H1 (cell line): ENCODE data around the gene AASDH. TPM values are rescaled to one million over a fixed set of nuclear protein-coding genes. Genes with fewer than 3 reads are reported as not detected.

Experiments
- CTCF ChIA-PET: fragments of 300-600 bp; sonication (Branson Sonifier 250); formaldehyde crosslinking; loops from one replicate; lab custom pipeline; 2021; ENCODE audit not compliant: partially characterized antibody; lab: Charles Lee
- POLR2A ChIA-PET: fragments of 300-600 bp; sonication (Branson Sonifier 250); formaldehyde crosslinking; loops from one replicate; lab custom pipeline; 2021; ENCODE audit warnings: inconsistent platforms; ENCODE audit not compliant: partially characterized antibody; lab: Charles Lee
- DNase-seq, 2 experiments: peaks; one replicate each; pipeline versions ENCODE4 v3.0.0 to v3.0.0-alpha.2; 2010 to 2022; ENCODE audit warnings: low spot score in 2 of 2, low read depth in 1 of 2, mixed read lengths in 1 of 2
- FAIRE-seq: peaks from 2 replicates; lab custom pipeline; 2011; peaks lifted over from hg19 to GRCh38; lab: Jason Lieb, UNC
- H2AFZ ChIP-seq: 2 replicates; pipeline ENCODE4 v1.8.1; 2012; ENCODE audit warnings: low read length, inconsistent platforms
- H2AK5ac ChIP-seq: 2 replicates; pipeline ENCODE4 v1.6.1; 2013; ENCODE audit warnings: low read depth, low read length
- H2BK120ac ChIP-seq: replicated peaks from 2 replicates; pipeline ENCODE3; 2013; ENCODE audit warnings: low read depth, low read length, inconsistent platforms
- H2BK12ac ChIP-seq: 2 replicates; pipeline ENCODE4 v1.6.1; 2013; ENCODE audit warnings: low read depth, low read length
- H2BK15ac ChIP-seq: 2 replicates; pipeline ENCODE4 v1.6.1; 2013; ENCODE audit warnings: low read length
- H2BK20ac ChIP-seq: 2 replicates; pipeline ENCODE4 v1.6.1; 2013; ENCODE audit warnings: low read length
- H2BK5ac ChIP-seq: 2 replicates; pipeline ENCODE4 v1.6.1; 2013; ENCODE audit warnings: low read depth, low read length
- H3K14ac ChIP-seq: 2 replicates; pipeline ENCODE4 v1.6.1; 2013; ENCODE audit warnings: inconsistent platforms; ENCODE audit not compliant: insufficient read length
- H3K18ac ChIP-seq: 2 replicates; pipeline ENCODE4 v1.6.1; 2013; ENCODE audit warnings: low read length; ENCODE audit errors: extremely low read depth
- H3K23ac ChIP-seq: 2 replicates; pipeline ENCODE4 v1.6.1; 2013; ENCODE audit warnings: inconsistent platforms; ENCODE audit not compliant: insufficient read length
- H3K23me2 ChIP-seq: 2 replicates; pipeline ENCODE4 v1.6.1; 2013; ENCODE audit warnings: low read depth, low read length
- H3K27ac ChIP-seq: 2 replicates; pipeline ENCODE4 v1.6.1; 2011; ENCODE audit warnings: low read depth, low read length, inconsistent platforms
- H3K27me3 ChIP-seq, 4 experiments: replicated peaks in 1 of 4; 1 replicate in 1 of 4; 2 replicates in 3 of 4; pipeline versions ENCODE4 v1.6.1 to v1.8.1; 2011 to 2013; ENCODE audit warnings: low read length in 3 of 4, mild to moderate bottlenecking in 3 of 4, inconsistent platforms in 2 of 4, mixed read lengths in 2 of 4, moderate library complexity in 1 of 4; ENCODE audit not compliant: control insufficient read depth in 3 of 4, insufficient read depth in 3 of 4; ENCODE audit errors: extremely low read depth in 1 of 4
- H3K36me3 ChIP-seq, 4 experiments: 2 replicates each; pipeline versions ENCODE4 v1.6.1 to v1.8.1; 2011 to 2013; ENCODE audit warnings: mild to moderate bottlenecking in 4 of 4, low read length in 3 of 4, moderate library complexity in 2 of 4, control low read depth in 1 of 4, inconsistent platforms in 1 of 4; ENCODE audit not compliant: insufficient read depth in 4 of 4, control insufficient read depth in 2 of 4
- H3K4ac ChIP-seq: replicated peaks from 2 replicates; pipeline ENCODE3; 2013; ENCODE audit warnings: low read length, low read depth, mixed read lengths, inconsistent platforms; ENCODE audit not compliant: insufficient read length
- H3K4me1 ChIP-seq, 4 experiments: replicated peaks in 1 of 4; 1 replicate in 1 of 4; 2 replicates in 3 of 4; pipeline versions ENCODE4 v1.6.1 to v1.8.1; 2011 to 2013; ENCODE audit warnings: low read length in 3 of 4, inconsistent platforms in 2 of 4, mixed read lengths in 1 of 4; ENCODE audit not compliant: insufficient read depth in 4 of 4, control insufficient read depth in 3 of 4
- H3K4me2 ChIP-seq, 2 experiments: 2 replicates each; pipeline versions ENCODE4 v1.6.1 to v1.8.1; 2011 to 2013; ENCODE audit warnings: low read depth in 2 of 2, low read length in 2 of 2, control low read depth in 1 of 2, inconsistent platforms in 1 of 2, mild to moderate bottlenecking in 1 of 2; ENCODE audit not compliant: insufficient read depth in 1 of 2
- H3K4me3 ChIP-seq, 4 experiments: fragments of 200-600, 300-600 bp in 1 of 4; sonication (generic), shearing (Covaris generic), sonication (Bioruptor Twin) in 1 of 4; 2 replicates each; pipeline versions ENCODE4 v1.5.1 to v1.8.1; 2011 to 2016; ENCODE audit warnings: low read length in 4 of 4, low read depth in 3 of 4, control low read depth in 2 of 4, inconsistent platforms in 2 of 4, mild to moderate bottlenecking in 2 of 4, mixed read lengths in 1 of 4, moderate library complexity in 1 of 4; ENCODE audit not compliant: insufficient read depth in 2 of 4; ENCODE audit errors: extremely low read depth in 1 of 4
- H3K56ac ChIP-seq: replicated peaks from 2 replicates; pipeline ENCODE3; 2013; ENCODE audit warnings: low read depth, mild to moderate bottlenecking, mixed read lengths, low read length, inconsistent platforms; ENCODE audit not compliant: insufficient read length
- H3K79me1 ChIP-seq: 2 replicates; pipeline ENCODE4 v1.6.1; 2013; ENCODE audit warnings: low read depth, low read length, control low read depth
- H3K79me2 ChIP-seq, 2 experiments: 2 replicates each; pipeline versions ENCODE4 v1.6.1 to v1.8.1; 2012 to 2013; ENCODE audit warnings: low read length in 2 of 2, mild to moderate bottlenecking in 2 of 2, inconsistent platforms in 1 of 2; ENCODE audit not compliant: insufficient read depth in 2 of 2, control insufficient read depth in 1 of 2
- H3K9ac ChIP-seq, 4 experiments: replicated peaks in 1 of 4; 1 replicate in 1 of 4; 2 replicates in 3 of 4; pipeline versions ENCODE4 v1.6.1 to v1.8.1; 2011 to 2013; ENCODE audit warnings: low read depth in 3 of 4, low read length in 3 of 4, control low read depth in 2 of 4, mild to moderate bottlenecking in 2 of 4, moderate library complexity in 2 of 4, inconsistent platforms in 1 of 4; ENCODE audit errors: extremely low read depth in 1 of 4
- H3K9me3 ChIP-seq, 2 experiments: 2 replicates each; pipeline versions ENCODE4 v1.6.1 to v1.8.1; 2012 to 2013; ENCODE audit warnings: mild to moderate bottlenecking in 2 of 2, moderate library complexity in 2 of 2, control low read depth in 1 of 2, inconsistent platforms in 1 of 2, low read depth in 1 of 2, low read length in 1 of 2, mixed read lengths in 1 of 2; ENCODE audit not compliant: insufficient read depth in 2 of 2
- H4K20me1 ChIP-seq, 2 experiments: replicated peaks in 1 of 2; 2 replicates each; pipeline versions ENCODE3 to v1.8.1; 2011 to 2013; ENCODE audit warnings: inconsistent platforms in 2 of 2, low read length in 2 of 2, mild to moderate bottlenecking in 1 of 2; ENCODE audit not compliant: insufficient read depth in 2 of 2, control insufficient read depth in 1 of 2
- H4K5ac ChIP-seq: 2 replicates; pipeline ENCODE4 v1.6.1; 2013; ENCODE audit warnings: low read length, low read depth, mixed read lengths, inconsistent platforms; ENCODE audit not compliant: insufficient read length
- H4K8ac ChIP-seq: 2 replicates; pipeline ENCODE4 v1.8.0; 2013; ENCODE audit warnings: mild to moderate bottlenecking, moderate library complexity, low read length, inconsistent platforms; ENCODE audit not compliant: insufficient read depth; ENCODE audit errors: extremely low read depth
- H4K91ac ChIP-seq: replicated peaks from 2 replicates; pipeline ENCODE3; 2013; ENCODE audit warnings: low read length, mixed read lengths, inconsistent platforms; ENCODE audit not compliant: insufficient read length
- BACH1 ChIP-seq: IDR thresholded peaks from 2 replicates; pipeline ENCODE4 v1.6.1; 2012; ENCODE audit warnings: low read length, improper control_type of control experiment
- JUND ChIP-seq: IDR thresholded peaks from 2 replicates; pipeline ENCODE4 v1.6.1; 2011; ENCODE audit warnings: mild to moderate bottlenecking, improper control_type of control experiment, low read length
- RBBP5 ChIP-seq: IDR thresholded peaks from 2 replicates; pipeline ENCODE4 v1.7.1; 2012; ENCODE audit warnings: low read depth, mild to moderate bottlenecking, inconsistent platforms, low read length, moderate library complexity, borderline replicate concordance
- WGBS, 2 experiments: shearing (Covaris generic) in 1 of 2; methylation state at CpG; one replicate each; pipeline versions ENCODE4 v1.1.6 to v1.1.7; 2013 to 2015; ENCODE audit warnings: low lambda C conversion rate in 2 of 2, mixed read lengths in 2 of 2, inconsistent platforms in 1 of 2, low coverage in 1 of 2, missing lambda C conversion rate in 1 of 2; ENCODE audit not compliant: insufficient replicate concordance in 2 of 2, insufficient coverage in 1 of 2, insufficient read length in 1 of 2; ENCODE audit errors: extremely low coverage in 1 of 2, missing lambda C conversion rate in 1 of 2; 5-methylcytosine and 5-hydroxymethylcytosine counted together
- polyA plus RNA-seq, 7 experiments: library from polyadenylated mRNA; depleted of rRNA in 3 of 7; stranded (reverse) in 5 of 7; unstranded in 2 of 7; fragments of >200 nt in 5 of 7; fragments of 200-250 nt in 2 of 7; gene quantifications; 1 replicate in 5 of 7; 2 replicates in 1 of 7; 4 replicates in 1 of 7; pipeline versions ENCODE4 v1.2.1 to v1.2.3, GENCODE V29; 2011 to 2013; ENCODE audit warnings: missing spikeins in 2 of 7, mixed read lengths in 2 of 7
- total RNA-seq: library from RNA; stranded (reverse); fragmentation: NEBNext Ultra II Directional; extraction: Animal tissue kit (Norgen Biotek cat#: 25700); gene quantifications from 2 replicates; pipeline ENCODE4 v1.2.1, GENCODE V29; 2021

The AASDH gene
- total and polyA plus RNA-seq, 2 of the 8 experiments (the other 6 are each of a cell fraction or from before 2014, with no cell fraction given) = 8.0 to 10.9 TPM

- no peak overlapping the region for H3K4ac ChIP-seq
- no peak overlapping the region for H2AFZ ChIP-seq
- TF ChIP-seq JUND = no peak
- TF ChIP-seq RBBP5 = no peak
- TF ChIP-seq BACH1 = no peak
- TF ChIP-seq, all 59 proteins: peak for 0
- Histone ChIP-seq H3K14ac (no peak overlapping the region), H2BK5ac (no peak overlapping the region), H2BK15ac (no peak overlapping the region), H3K79me2 (no peaks in the 10 kb centered on the region), H3K4me1 (no peaks in the 10 kb centered on the region), H3K9ac (no peak overlapping the region), H4K5ac (no peak overlapping the region), H3K4me3 (no peak overlapping the region), H3K36me3 (peaks cover 0 to 10% (median 0%) of the 10 kb centered on the region in 4 experiments; a peak in 4 of 8 replicates), H4K20me1 (no peaks in the 10 kb centered on the region), H3K9me3 (no peaks in the 10 kb centered on the region), H2BK120ac (no peak overlapping the region), H4K91ac (no peak overlapping the region), H3K4me2 (no peak overlapping the region), H3K23me2 (no peaks in the 10 kb centered on the region), H4K8ac (no peak overlapping the region), H2BK12ac (no peak overlapping the region), H3K79me1 (no peaks in the 10 kb centered on the region; the same call in 1 of the 2 replicates), H3K18ac (no peak overlapping the region), H2BK20ac (no peak overlapping the region), H3K27ac (no peak overlapping the region), H3K23ac (no peak overlapping the region), H3K56ac (no peak overlapping the region), H2AK5ac (no peak overlapping the region), H3K27me3 (no peaks in the 10 kb centered on the region)
- CTCF ChIA-PET = no interaction called here
- POLR2A ChIA-PET = interaction anchor here (0.6 to 4.8 kb wide), 4 partner anchors 8 to 20 kb away, joined by 3 to 24 read pairs (median 4); partner anchors contain the start of gene AASDH
- WGBS, 2 experiments = 78% methylated on average over 8 of the region's 8 CpGs; no CpG with 5 or more reads in 1 of the 2 experiments
- FAIRE-seq = no peak
- no peak for DNase-seq
These were observed 15.7 kb downstream of the AASDH start for GRCh38 chr4:56371426-56372220.
